H1 (cell line): Measurements from ENCODE around the gene BATF3. TPM values are rescaled to one million over a fixed set of nuclear protein-coding genes. Genes with fewer than 3 reads are reported as not detected.
"Not testable (repeated sequence)": the region's sequence is repeated elsewhere in the genome, so short reads cannot be mapped to it uniquely, and the experiment has no call there.

Experiments
- CTCF ChIA-PET: fragments of 300-600 bp; sonication (Branson Sonifier 250); formaldehyde crosslinking; loops from one replicate; lab custom pipeline; 2021; ENCODE audit not compliant: partially characterized antibody; lab: Charles Lee
- POLR2A ChIA-PET: fragments of 300-600 bp; sonication (Branson Sonifier 250); formaldehyde crosslinking; loops from one replicate; lab custom pipeline; 2021; ENCODE audit warnings: inconsistent platforms; ENCODE audit not compliant: partially characterized antibody; lab: Charles Lee
- DNase-seq, 2 experiments: peaks; one replicate each; pipeline versions ENCODE4 v3.0.0 to v3.0.0-alpha.2; 2010 to 2022; ENCODE audit warnings: low spot score in 2 of 2, low read depth in 1 of 2, mixed read lengths in 1 of 2
- FAIRE-seq: peaks from 2 replicates; lab custom pipeline; 2011; peaks lifted over from hg19 to GRCh38; lab: Jason Lieb, UNC
- H2AFZ ChIP-seq: 2 replicates; pipeline ENCODE4 v1.8.1; 2012; ENCODE audit warnings: low read length, inconsistent platforms
- H2AK5ac ChIP-seq: 2 replicates; pipeline ENCODE4 v1.6.1; 2013; ENCODE audit warnings: low read depth, low read length
- H2BK120ac ChIP-seq: replicated peaks from 2 replicates; pipeline ENCODE3; 2013; ENCODE audit warnings: low read depth, low read length, inconsistent platforms
- H2BK12ac ChIP-seq: 2 replicates; pipeline ENCODE4 v1.6.1; 2013; ENCODE audit warnings: low read depth, low read length
- H2BK15ac ChIP-seq: 2 replicates; pipeline ENCODE4 v1.6.1; 2013; ENCODE audit warnings: low read length
- H2BK20ac ChIP-seq: 2 replicates; pipeline ENCODE4 v1.6.1; 2013; ENCODE audit warnings: low read length
- H2BK5ac ChIP-seq: 2 replicates; pipeline ENCODE4 v1.6.1; 2013; ENCODE audit warnings: low read depth, low read length
- H3K14ac ChIP-seq: 2 replicates; pipeline ENCODE4 v1.6.1; 2013; ENCODE audit warnings: inconsistent platforms; ENCODE audit not compliant: insufficient read length
- H3K18ac ChIP-seq: 2 replicates; pipeline ENCODE4 v1.6.1; 2013; ENCODE audit warnings: low read length; ENCODE audit errors: extremely low read depth
- H3K23ac ChIP-seq: 2 replicates; pipeline ENCODE4 v1.6.1; 2013; ENCODE audit warnings: inconsistent platforms; ENCODE audit not compliant: insufficient read length
- H3K23me2 ChIP-seq: 2 replicates; pipeline ENCODE4 v1.6.1; 2013; ENCODE audit warnings: low read depth, low read length
- H3K27ac ChIP-seq: 2 replicates; pipeline ENCODE4 v1.6.1; 2011; ENCODE audit warnings: low read depth, low read length, inconsistent platforms
- H3K27me3 ChIP-seq, 4 experiments: replicated peaks in 1 of 4; 1 replicate in 1 of 4; 2 replicates in 3 of 4; pipeline versions ENCODE4 v1.6.1 to v1.8.1; 2011 to 2013; ENCODE audit warnings: low read length in 3 of 4, mild to moderate bottlenecking in 3 of 4, inconsistent platforms in 2 of 4, mixed read lengths in 2 of 4, moderate library complexity in 1 of 4; ENCODE audit not compliant: control insufficient read depth in 3 of 4, insufficient read depth in 3 of 4; ENCODE audit errors: extremely low read depth in 1 of 4
- H3K36me3 ChIP-seq, 4 experiments: 2 replicates each; pipeline versions ENCODE4 v1.6.1 to v1.8.1; 2011 to 2013; ENCODE audit warnings: mild to moderate bottlenecking in 4 of 4, low read length in 3 of 4, moderate library complexity in 2 of 4, control low read depth in 1 of 4, inconsistent platforms in 1 of 4; ENCODE audit not compliant: insufficient read depth in 4 of 4, control insufficient read depth in 2 of 4
- H3K4ac ChIP-seq: replicated peaks from 2 replicates; pipeline ENCODE3; 2013; ENCODE audit warnings: low read length, low read depth, mixed read lengths, inconsistent platforms; ENCODE audit not compliant: insufficient read length
- H3K4me1 ChIP-seq, 4 experiments: replicated peaks in 1 of 4; 1 replicate in 1 of 4; 2 replicates in 3 of 4; pipeline versions ENCODE4 v1.6.1 to v1.8.1; 2011 to 2013; ENCODE audit warnings: low read length in 3 of 4, inconsistent platforms in 2 of 4, mixed read lengths in 1 of 4; ENCODE audit not compliant: insufficient read depth in 4 of 4, control insufficient read depth in 3 of 4
- H3K4me2 ChIP-seq, 2 experiments: 2 replicates each; pipeline versions ENCODE4 v1.6.1 to v1.8.1; 2011 to 2013; ENCODE audit warnings: low read depth in 2 of 2, low read length in 2 of 2, control low read depth in 1 of 2, inconsistent platforms in 1 of 2, mild to moderate bottlenecking in 1 of 2; ENCODE audit not compliant: insufficient read depth in 1 of 2
- H3K4me3 ChIP-seq, 4 experiments: fragments of 200-600, 300-600 bp in 1 of 4; sonication (generic), shearing (Covaris generic), sonication (Bioruptor Twin) in 1 of 4; 2 replicates each; pipeline versions ENCODE4 v1.5.1 to v1.8.1; 2011 to 2016; ENCODE audit warnings: low read length in 4 of 4, low read depth in 3 of 4, control low read depth in 2 of 4, inconsistent platforms in 2 of 4, mild to moderate bottlenecking in 2 of 4, mixed read lengths in 1 of 4, moderate library complexity in 1 of 4; ENCODE audit not compliant: insufficient read depth in 2 of 4; ENCODE audit errors: extremely low read depth in 1 of 4
- H3K56ac ChIP-seq: replicated peaks from 2 replicates; pipeline ENCODE3; 2013; ENCODE audit warnings: low read depth, mild to moderate bottlenecking, mixed read lengths, low read length, inconsistent platforms; ENCODE audit not compliant: insufficient read length
- H3K79me1 ChIP-seq: 2 replicates; pipeline ENCODE4 v1.6.1; 2013; ENCODE audit warnings: low read depth, low read length, control low read depth
- H3K79me2 ChIP-seq, 2 experiments: 2 replicates each; pipeline versions ENCODE4 v1.6.1 to v1.8.1; 2012 to 2013; ENCODE audit warnings: low read length in 2 of 2, mild to moderate bottlenecking in 2 of 2, inconsistent platforms in 1 of 2; ENCODE audit not compliant: insufficient read depth in 2 of 2, control insufficient read depth in 1 of 2
- H3K9ac ChIP-seq, 4 experiments: replicated peaks in 1 of 4; 1 replicate in 1 of 4; 2 replicates in 3 of 4; pipeline versions ENCODE4 v1.6.1 to v1.8.1; 2011 to 2013; ENCODE audit warnings: low read depth in 3 of 4, low read length in 3 of 4, control low read depth in 2 of 4, mild to moderate bottlenecking in 2 of 4, moderate library complexity in 2 of 4, inconsistent platforms in 1 of 4; ENCODE audit errors: extremely low read depth in 1 of 4
- H3K9me3 ChIP-seq, 2 experiments: 2 replicates each; pipeline versions ENCODE4 v1.6.1 to v1.8.1; 2012 to 2013; ENCODE audit warnings: mild to moderate bottlenecking in 2 of 2, moderate library complexity in 2 of 2, control low read depth in 1 of 2, inconsistent platforms in 1 of 2, low read depth in 1 of 2, low read length in 1 of 2, mixed read lengths in 1 of 2; ENCODE audit not compliant: insufficient read depth in 2 of 2
- H4K20me1 ChIP-seq, 2 experiments: replicated peaks in 1 of 2; 2 replicates each; pipeline versions ENCODE3 to v1.8.1; 2011 to 2013; ENCODE audit warnings: inconsistent platforms in 2 of 2, low read length in 2 of 2, mild to moderate bottlenecking in 1 of 2; ENCODE audit not compliant: insufficient read depth in 2 of 2, control insufficient read depth in 1 of 2
- H4K5ac ChIP-seq: 2 replicates; pipeline ENCODE4 v1.6.1; 2013; ENCODE audit warnings: low read length, low read depth, mixed read lengths, inconsistent platforms; ENCODE audit not compliant: insufficient read length
- H4K8ac ChIP-seq: 2 replicates; pipeline ENCODE4 v1.8.0; 2013; ENCODE audit warnings: mild to moderate bottlenecking, moderate library complexity, low read length, inconsistent platforms; ENCODE audit not compliant: insufficient read depth; ENCODE audit errors: extremely low read depth
- H4K91ac ChIP-seq: replicated peaks from 2 replicates; pipeline ENCODE3; 2013; ENCODE audit warnings: low read length, mixed read lengths, inconsistent platforms; ENCODE audit not compliant: insufficient read length
- WGBS, 2 experiments: shearing (Covaris generic) in 1 of 2; methylation state at CpG; one replicate each; pipeline versions ENCODE4 v1.1.6 to v1.1.7; 2013 to 2015; ENCODE audit warnings: low lambda C conversion rate in 2 of 2, mixed read lengths in 2 of 2, inconsistent platforms in 1 of 2, low coverage in 1 of 2, missing lambda C conversion rate in 1 of 2; ENCODE audit not compliant: insufficient replicate concordance in 2 of 2, insufficient coverage in 1 of 2, insufficient read length in 1 of 2; ENCODE audit errors: extremely low coverage in 1 of 2, missing lambda C conversion rate in 1 of 2; 5-methylcytosine and 5-hydroxymethylcytosine counted together
- polyA plus RNA-seq, 7 experiments: library from polyadenylated mRNA; depleted of rRNA in 3 of 7; stranded (reverse) in 5 of 7; unstranded in 2 of 7; fragments of >200 nt in 5 of 7; fragments of 200-250 nt in 2 of 7; gene quantifications; 1 replicate in 5 of 7; 2 replicates in 1 of 7; 4 replicates in 1 of 7; pipeline versions ENCODE4 v1.2.1 to v1.2.3, GENCODE V29; 2011 to 2013; ENCODE audit warnings: missing spikeins in 2 of 7, mixed read lengths in 2 of 7
- total RNA-seq: library from RNA; stranded (reverse); fragmentation: NEBNext Ultra II Directional; extraction: Animal tissue kit (Norgen Biotek cat#: 25700); gene quantifications from 2 replicates; pipeline ENCODE4 v1.2.1, GENCODE V29; 2021

Gene BATF3
- total and polyA plus RNA-seq, 2 of the 8 experiments (the other 6 are each of a cell fraction or from before 2014, with no cell fraction given): 6.3 TPM

DNA sequence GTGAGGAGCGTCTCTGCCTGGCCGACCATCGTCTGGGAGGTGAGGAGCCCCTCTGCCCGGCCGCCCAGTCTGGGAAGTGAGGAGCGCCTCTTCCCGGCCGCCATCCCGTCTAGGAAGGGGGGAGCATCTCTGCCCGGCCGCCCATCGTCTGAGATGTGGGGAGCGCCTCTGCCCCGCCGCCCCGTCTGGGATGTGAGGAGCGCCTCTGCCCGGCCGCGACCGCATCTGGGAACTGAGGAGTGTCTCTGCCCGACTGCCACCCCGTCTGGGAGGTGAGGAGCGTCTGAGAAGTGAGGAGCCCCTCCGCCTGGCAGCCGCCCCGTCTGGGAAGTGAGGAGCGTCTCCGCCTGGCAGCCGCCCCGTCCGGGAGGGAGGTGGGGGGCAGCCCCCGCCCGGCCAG, 25.0 kb upstream of the BATF3 start:
- not testable (repeated sequence) for H2BK20ac ChIP-seq, H4K91ac ChIP-seq

More for the DNA sequence above, 25.0 kb upstream of the BATF3 start:
- H3K18ac ChIP-seq, H4K8ac ChIP-seq, H3K9ac ChIP-seq, H2BK120ac ChIP-seq, H2BK5ac ChIP-seq, H3K27me3 ChIP-seq, DNase-seq, H2AK5ac ChIP-seq, H3K4me3 ChIP-seq, H3K4me2 ChIP-seq, H3K23ac ChIP-seq, H3K79me2 ChIP-seq, H3K56ac ChIP-seq, H3K23me2 ChIP-seq, H3K14ac ChIP-seq, H2BK12ac ChIP-seq, H4K20me1 ChIP-seq, FAIRE-seq, H3K4ac ChIP-seq, H2AFZ ChIP-seq, CTCF ChIA-PET, H3K27ac ChIP-seq, POLR2A ChIA-PET, H4K5ac ChIP-seq, H3K36me3 ChIP-seq, H2BK15ac ChIP-seq, H3K79me1 ChIP-seq, H3K4me1 ChIP-seq: not testable (repeated sequence)
- 93% methylated on average over 9 of the region's 34 CpGs; no CpG with 5 or more reads in 1 of the 2 experiments for WGBS, 2 experiments
- H3K9me3 ChIP-seq: peaks cover 2 to 22% of the 10 kb centered on the region in 2 experiments; a peak in 2 of 4 replicates
